Stimulated activated CD8-positive, alpha-beta memory T cell treated with anti-CD3 and anti-CD28 coated beads, Interleukin-2, amount 100 ng/mL, for 48 hours (primary cell): ENCODE results near the gene CAPN8.

ENCODE experiments used
- DNase-seq, 2 donors: peaks; one replicate each; pipeline ENCODE4 v3.0.0-alpha.2; 2020; ENCODE audit warnings: low read depth in 2 of 2

The CAPN8 gene

GRCh38 chr1:223665592-223666312 is at the start of gene CAPN8:
Gene CAPN8 (minus strand): TSS chr1:223665701. CDS start chr1:223665646, 55 bp downstream.
- DNase-seq = no peak

GRCh38 chr1:223714849-223715603 is 49.5 kb upstream of the CAPN8 start:
- no peak for DNase-seq

GRCh38 chr1:223714421-223714724 is 48.9 kb upstream of the CAPN8 start:
- no peak for DNase-seq

GRCh38 chr1:223713546-223714420 is 48.3 kb upstream of the CAPN8 start:
- no peak for DNase-seq

- DNase-seq = peak; percentile 26 to 32
These were observed 47.5 kb upstream of the CAPN8 start for GRCh38 chr1:223712850-223713474.

- DNase-seq = peak; percentile 42 to 50
These were observed 46.8 kb upstream of the CAPN8 start, which contains the start of gene CAPN2 for GRCh38 chr1:223712194-223712849. Gene CAPN2 (plus strand): TSS chr1:223712539. CDS start chr1:223712641, 102 bp downstream.

GRCh38 chr1:223711747-223712193 is 46.3 kb upstream of the CAPN8 start:
- no peak for DNase-seq

GRCh38 chr1:223711173-223711572 is 45.7 kb upstream of the CAPN8 start:
- no peak for DNase-seq

- DNase-seq = no peak
These were observed 45.0 kb upstream of the CAPN8 start for GRCh38 chr1:223710179-223711133.

- DNase-seq = no peak
These were observed 44.1 kb upstream of the CAPN8 start for GRCh38 chr1:223709598-223709997.

GRCh38 chr1:223708651-223709268 is 43.3 kb upstream of the CAPN8 start:
- DNase-seq = no peak

- DNase-seq = no peak
These were observed 42.5 kb upstream of the CAPN8 start for GRCh38 chr1:223708001-223708359.

- no peak for DNase-seq
These were observed 41.9 kb upstream of the CAPN8 start for GRCh38 chr1:223707256-223708000.

GRCh38 chr1:223706077-223706973 is 40.8 kb upstream of the CAPN8 start:
- no peak for DNase-seq

- no peak for DNase-seq
These were observed 39.7 kb upstream of the CAPN8 start for GRCh38 chr1:223704921-223705878.

GRCh38 chr1:223703668-223704013 is 38.1 kb upstream of the CAPN8 start:
- no peak for DNase-seq
